Esophagus squamous epithelium (tissue), 5 donors: ENCODE results near the gene GJA9. TPM values are rescaled to one million over a fixed set of nuclear protein-coding genes. Genes with fewer than 3 reads are reported as not detected.

Experiments
- DNase-seq: peaks from one replicate; lab custom pipeline; 2025; lab: John Stamatoyannopoulos, UW
- H3K27ac ChIP-seq, 4 donors: fragments of 200-600 bp; sonication (generic); one replicate each; pipeline ENCODE4 v1.5.1; 2016 to 2019; ENCODE audit warnings: mild to moderate bottlenecking in 1 of 4
- H3K27me3 ChIP-seq, 4 donors: fragments of 200-600 bp; sonication (generic); 1 replicate in 3 of 4; 2 replicates in 1 of 4; pipeline versions ENCODE4 v1.5.1 to v1.6.0; 2017 to 2021; ENCODE audit warnings: antibody characterized with exemption in 1 of 4
- H3K36me3 ChIP-seq, 3 donors: fragments of 200-600 bp; sonication (generic); one replicate each; pipeline ENCODE4 v1.5.1; 2016 to 2019
- H3K4me1 ChIP-seq, 3 donors: fragments of 200-600 bp; sonication (generic); one replicate each; pipeline ENCODE4 v1.5.1; 2017 to 2019
- H3K4me3 ChIP-seq, 4 donors: fragments of 200-600 bp; sonication (generic); 1 replicate in 3 of 4; 2 replicates in 1 of 4; pipeline ENCODE4 v1.5.1; 2016 to 2019; ENCODE audit warnings: mild to moderate bottlenecking in 2 of 4, moderate library complexity in 1 of 4
- H3K9me3 ChIP-seq, 3 donors: fragments of 200-600 bp; sonication (generic); one replicate each; pipeline ENCODE4 v1.5.1; 2016 to 2019
- POLR2A ChIP-seq, 4 donors: fragments of 450-650 bp; IDR thresholded peaks; one replicate each; pipeline ENCODE4 v1.6.1; 2017; ENCODE audit warnings: antibody characterized with exemption in 4 of 4, mild to moderate bottlenecking in 4 of 4, moderate library complexity in 3 of 4
- WGBS, 2 donors: methylation state at CpG; one replicate each; pipeline ENCODE4 v1.1.5; 2018; 5-methylcytosine and 5-hydroxymethylcytosine counted together
- intact Hi-C: fragments of 100-400 bp; cut with DNase I; formaldehyde crosslinking; loops from one replicate; pipeline ENCODE4 v1.15.0; 2022
- total RNA-seq, 4 donors: library from RNA; depleted of rRNA; stranded (reverse); fragments of >200 nt; gene quantifications; one replicate each; pipeline ENCODE4 v1.1.0, GENCODE V29; 2016
- TF ChIP-seq, protein P1 (sequence below), 6 experiments: fragments of 450-650 bp in 4 of 6; fragments of 200-600 bp in 2 of 6; sonication (generic) in 2 of 6; IDR thresholded peaks; one replicate each; pipeline ENCODE4 v1.5.1; 2016 to 2019; ENCODE audit warnings: antibody characterized with exemption in 6 of 6, mild to moderate bottlenecking in 4 of 6, moderate library complexity in 4 of 6
- donor health status: DM: yes; HTN: yes; CAD: no.

GJA9 gene
- total RNA-seq, 4 donors from 2014 or later = 0.50 to 0.75 TPM; not detected in 2

DNA sequence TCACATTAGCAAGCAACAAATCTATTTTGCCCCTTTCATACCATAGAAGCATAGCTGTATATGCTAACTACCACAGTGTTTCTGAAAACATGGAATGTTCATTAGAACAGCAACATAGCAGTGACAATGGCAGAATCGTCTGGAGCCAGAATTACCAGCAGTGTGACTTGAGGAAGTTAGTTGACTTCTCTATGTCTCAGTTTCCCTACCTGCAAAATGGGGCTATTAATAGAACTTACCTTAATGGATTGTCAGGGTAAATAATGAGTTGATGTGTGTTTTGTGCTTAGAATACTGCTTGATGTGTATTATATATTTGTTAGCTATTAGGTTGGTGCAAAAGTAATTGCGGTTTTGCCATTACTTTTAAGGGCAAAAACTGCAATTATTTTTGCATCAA lies 14.8 kb upstream of the GJA9 start:
- intact Hi-C loops = no loop called here
- no peak overlapping the region for H3K4me3 ChIP-seq
- H3K36me3 ChIP-seq = peaks cover 0 to 29% (median 0%) of the 10 kb centered on the region in 3 donors
- DNase-seq = no peak
- no peaks in the 10 kb centered on the region for H3K9me3 ChIP-seq
- H3K4me1 ChIP-seq = no peaks in the 10 kb centered on the region
- H3K27ac ChIP-seq = no peak overlapping the region
- H3K27me3 ChIP-seq = no peaks in the 10 kb centered on the region
- 79 to 88% methylated on average over 2 of the region's 2 CpGs for WGBS, 2 donors
- TF ChIP-seq, protein P1, sequence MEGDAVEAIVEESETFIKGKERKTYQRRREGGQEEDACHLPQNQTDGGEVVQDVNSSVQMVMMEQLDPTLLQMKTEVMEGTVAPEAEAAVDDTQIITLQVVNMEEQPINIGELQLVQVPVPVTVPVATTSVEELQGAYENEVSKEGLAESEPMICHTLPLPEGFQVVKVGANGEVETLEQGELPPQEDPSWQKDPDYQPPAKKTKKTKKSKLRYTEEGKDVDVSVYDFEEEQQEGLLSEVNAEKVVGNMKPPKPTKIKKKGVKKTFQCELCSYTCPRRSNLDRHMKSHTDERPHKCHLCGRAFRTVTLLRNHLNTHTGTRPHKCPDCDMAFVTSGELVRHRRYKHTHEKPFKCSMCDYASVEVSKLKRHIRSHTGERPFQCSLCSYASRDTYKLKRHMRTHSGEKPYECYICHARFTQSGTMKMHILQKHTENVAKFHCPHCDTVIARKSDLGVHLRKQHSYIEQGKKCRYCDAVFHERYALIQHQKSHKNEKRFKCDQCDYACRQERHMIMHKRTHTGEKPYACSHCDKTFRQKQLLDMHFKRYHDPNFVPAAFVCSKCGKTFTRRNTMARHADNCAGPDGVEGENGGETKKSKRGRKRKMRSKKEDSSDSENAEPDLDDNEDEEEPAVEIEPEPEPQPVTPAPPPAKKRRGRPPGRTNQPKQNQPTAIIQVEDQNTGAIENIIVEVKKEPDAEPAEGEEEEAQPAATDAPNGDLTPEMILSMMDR (IDR thresholded peaks at IDR 0.05) = no peak
- TF ChIP-seq POLR2A (IDR thresholded peaks at IDR 0.05) = no peak

DNA sequence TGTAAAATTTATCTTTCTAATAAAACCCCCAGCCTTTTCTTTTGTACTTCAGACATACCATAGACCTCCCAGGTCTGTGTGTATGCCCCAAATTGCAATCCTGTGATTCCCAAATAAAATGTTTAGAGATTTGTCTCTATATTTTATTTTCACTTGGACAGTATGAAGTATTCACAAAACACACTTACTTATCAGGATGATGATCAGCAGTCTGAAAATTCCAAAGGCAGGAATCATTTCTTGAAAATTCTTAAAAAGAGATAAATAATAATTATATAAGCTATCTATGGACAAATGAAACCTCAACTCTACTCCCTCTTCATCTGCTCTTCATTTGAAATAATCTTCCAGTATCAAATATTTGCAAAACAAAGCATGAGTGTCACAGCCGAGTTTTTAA lies 11.6 kb upstream of the GJA9 start:
- no peak for DNase-seq
- no peak overlapping the region for H3K4me3 ChIP-seq
- H3K4me1 ChIP-seq = no peaks in the 10 kb centered on the region
- TF ChIP-seq, protein P1 (IDR thresholded peaks at IDR 0.05) = no peak
- no peak for TF ChIP-seq POLR2A (IDR thresholded peaks at IDR 0.05)
- peaks cover 0 to 51% (median 0%) of the 10 kb centered on the region in 3 donors for H3K36me3 ChIP-seq
- no peaks in the 10 kb centered on the region for H3K27me3 ChIP-seq
- no peak overlapping the region for H3K27ac ChIP-seq
- WGBS, 2 donors = 68 to 72% methylated on average over 1 of the region's 1 CpG
- intact Hi-C loops = no loop called here
- no peaks in the 10 kb centered on the region for H3K9me3 ChIP-seq

DNA sequence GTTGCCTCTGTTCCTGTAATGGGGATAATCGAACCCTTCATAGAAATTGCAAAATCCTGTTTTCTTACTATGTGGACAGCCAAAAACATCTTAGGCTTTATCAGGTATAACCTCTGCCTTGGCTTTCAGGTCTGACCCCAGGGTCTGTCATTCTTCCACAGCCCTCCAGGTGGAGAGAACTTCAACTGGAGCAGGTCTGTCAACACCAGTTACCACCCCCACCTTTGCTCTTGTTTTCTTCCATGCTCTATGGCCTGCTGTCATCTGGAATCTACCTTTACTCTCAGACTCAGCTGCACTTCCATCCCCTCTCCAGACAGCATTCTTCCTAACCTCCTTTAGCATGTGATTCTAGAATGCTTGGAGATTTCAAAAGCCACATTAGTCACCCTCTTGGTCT lies 10.4 kb upstream of the GJA9 start:
- 79 to 90% methylated on average over 1 of the region's 1 CpG for WGBS, 2 donors
- H3K4me1 ChIP-seq = no peaks in the 10 kb centered on the region
- H3K9me3 ChIP-seq = no peaks in the 10 kb centered on the region
- intact Hi-C loops = no loop called here
- peaks cover 0 to 51% (median 0%) of the 10 kb centered on the region in 3 donors for H3K36me3 ChIP-seq
- TF ChIP-seq, protein P1 (IDR thresholded peaks at IDR 0.05) = no peak
- TF ChIP-seq POLR2A (IDR thresholded peaks at IDR 0.05) = no peak
- no peak overlapping the region for H3K27ac ChIP-seq
- H3K27me3 ChIP-seq = no peaks in the 10 kb centered on the region
- H3K4me3 ChIP-seq = no peak overlapping the region
- DNase-seq = no peak

DNA sequence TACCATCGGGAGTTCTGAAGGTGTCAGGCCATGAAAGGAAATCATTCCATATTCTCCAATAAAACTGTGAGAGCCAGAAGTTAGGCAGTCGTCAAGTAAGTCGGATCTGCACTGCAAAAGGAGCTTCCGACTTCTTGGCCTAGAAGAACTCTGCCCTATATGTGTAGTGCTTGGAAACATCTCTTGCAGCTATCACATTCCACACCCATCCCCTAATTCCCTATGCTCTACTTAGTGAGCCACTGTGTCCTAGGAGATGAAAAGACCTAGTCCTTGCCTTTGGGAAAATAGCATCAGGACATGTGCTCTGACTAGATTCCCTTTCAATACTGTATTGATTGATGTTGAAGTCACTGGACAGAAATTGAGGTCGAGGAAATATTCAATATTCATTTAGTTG lies 8.2 kb upstream of the GJA9 start:
- intact Hi-C loops = no loop called here
- H3K27ac ChIP-seq = no peak overlapping the region
- H3K36me3 ChIP-seq = peaks cover 0 to 50% (median 0%) of the 10 kb centered on the region in 3 donors
- DNase-seq = no peak
- H3K27me3 ChIP-seq = no peaks in the 10 kb centered on the region
- WGBS, 2 donors = 70 to 88% methylated on average over 5 of the region's 5 CpGs
- no peak overlapping the region for H3K4me3 ChIP-seq
- no peaks in the 10 kb centered on the region for H3K4me1 ChIP-seq
- TF ChIP-seq, protein P1 (IDR thresholded peaks at IDR 0.05) = no peak
- TF ChIP-seq POLR2A (IDR thresholded peaks at IDR 0.05) = no peak
- H3K9me3 ChIP-seq = no peaks in the 10 kb centered on the region

DNA sequence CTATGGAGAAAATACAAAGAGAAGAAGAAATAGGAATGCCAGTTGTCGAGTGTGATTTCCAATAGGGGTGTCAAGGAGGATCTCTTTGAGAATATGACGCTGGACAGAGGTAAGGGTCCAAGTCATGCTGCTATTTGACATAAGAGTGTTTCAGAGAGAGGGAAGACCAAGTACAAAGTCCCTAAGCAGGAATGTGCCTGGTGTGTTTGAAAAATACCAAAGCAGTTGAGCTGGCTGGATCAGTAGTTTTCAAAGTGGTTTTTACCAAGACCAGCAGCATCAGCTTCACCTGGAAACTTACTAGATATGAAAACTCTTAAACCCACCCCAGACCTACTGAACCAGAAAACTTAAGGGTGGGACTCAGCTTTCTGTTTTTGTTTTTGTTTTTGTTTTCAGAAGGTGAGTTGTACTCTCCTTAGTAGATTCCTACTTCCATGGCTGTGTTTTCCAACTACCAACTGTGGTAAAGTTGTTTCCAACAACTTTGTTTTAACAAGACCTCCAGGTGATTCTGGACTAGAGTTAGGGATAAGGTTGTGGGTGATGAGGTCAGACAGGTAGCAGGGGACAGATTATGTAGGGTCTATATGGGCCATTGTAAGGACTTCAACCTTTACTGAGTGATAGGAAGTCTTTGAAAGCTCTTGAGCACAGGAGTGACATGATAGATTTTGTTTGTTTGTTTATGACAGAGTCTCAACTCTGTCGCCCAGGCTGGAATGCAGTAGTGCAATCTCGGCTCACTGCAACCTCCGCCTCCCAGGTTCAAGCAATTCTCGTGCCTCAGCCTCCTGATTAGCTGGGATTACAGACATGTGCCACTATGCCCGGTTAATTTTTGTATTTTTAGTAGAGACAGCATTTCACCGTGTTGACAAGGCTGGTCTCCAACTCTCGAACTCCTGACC lies 7.3 kb upstream of the GJA9 start:
- intact Hi-C loops = no loop called here

More for the DNA sequence above, 7.3 kb upstream of the GJA9 start:
- Histone ChIP-seq H3K27me3 (no peaks in the 10 kb centered on the region), H3K4me3 (no peak overlapping the region), H3K9me3 (no peaks in the 10 kb centered on the region), H3K36me3 (peaks cover 0 to 50% (median 0%) of the 10 kb centered on the region in 3 donors), H3K4me1 (no peaks in the 10 kb centered on the region), H3K27ac (no peak overlapping the region)
- WGBS, 2 donors = 81 to 84% methylated on average over 7 to 8 of the region's 9 CpGs
- no peak for DNase-seq
- TF ChIP-seq, protein P1 (IDR thresholded peaks at IDR 0.05) = no peak
- TF ChIP-seq POLR2A (IDR thresholded peaks at IDR 0.05) = no peak
